ENCODE measurements around the gene CALML3.
"Not testable (repeated sequence)": the region's sequence is repeated elsewhere in the genome, so short reads cannot be mapped to it uniquely, and the experiment has no call there.

CALML3 gene

GRCh38 chr10:5524641-5525560, at the start of gene CALML3:
TSS of gene CALML3 (plus strand) at chr10:5524961. CDS start at chr10:5525086, 125 bp downstream.
- no peak for DNase-seq (ENCODE audit: low read depth)

- DNase-seq (ENCODE audit: low read depth): not testable (repeated sequence)
Measured at GRCh38 chr10:5475088-5475487, 49.7 kb upstream of the CALML3 start.

- DNase-seq (ENCODE audit: low read depth): not testable (repeated sequence)
Measured at GRCh38 chr10:5475974-5476807, 48.6 kb upstream of the CALML3 start.

GRCh38 chr10:5476918-5477525, 47.7 kb upstream of the CALML3 start:
- DNase-seq (ENCODE audit: low read depth): peak; percentile 84

GRCh38 chr10:5477948-5478693, 46.6 kb upstream of the CALML3 start:
- no peak for DNase-seq (ENCODE audit: low read depth)

GRCh38 chr10:5478694-5479305, 46.0 kb upstream of the CALML3 start:
- no peak for DNase-seq (ENCODE audit: low read depth)

- no peak for DNase-seq (ENCODE audit: low read depth)
Measured at GRCh38 chr10:5479481-5480161, 45.1 kb upstream of the CALML3 start.

- no peak for DNase-seq (ENCODE audit: low read depth)
Measured at GRCh38 chr10:5480162-5480941, 44.4 kb upstream of the CALML3 start.

GRCh38 chr10:5481121-5481520, 43.6 kb upstream of the CALML3 start:
- no peak for DNase-seq (ENCODE audit: low read depth)

GRCh38 chr10:5482016-5482415, 42.7 kb upstream of the CALML3 start:
- DNase-seq (ENCODE audit: low read depth): no peak

GRCh38 chr10:5484205-5484604, 40.6 kb upstream of the CALML3 start:
- peak; percentile 56 for DNase-seq (ENCODE audit: low read depth)

GRCh38 chr10:5485290-5485689, 39.5 kb upstream of the CALML3 start:
- DNase-seq (ENCODE audit: low read depth): no peak

GRCh38 chr10:5485948-5486852, 38.6 kb upstream of the CALML3 start:
- no peak for DNase-seq (ENCODE audit: low read depth)

GRCh38 chr10:5486853-5487235, 37.9 kb upstream of the CALML3 start:
- no peak for DNase-seq (ENCODE audit: low read depth)

GRCh38 chr10:5488272-5489161, 36.2 kb upstream of the CALML3 start:
- DNase-seq (ENCODE audit: low read depth): no peak

- no peak for DNase-seq (ENCODE audit: low read depth)
Measured at GRCh38 chr10:5490032-5490431, 34.7 kb upstream of the CALML3 start.

GRCh38 chr10:5490698-5491464, 33.9 kb upstream of the CALML3 start:
- DNase-seq (ENCODE audit: low read depth): no peak

Measured in iris pigment epithelial cell (primary cell).